ENCODE results near the gene VPS16. TPM values are rescaled to one million over a fixed set of nuclear protein-coding genes. Genes with fewer than 3 reads are reported as not detected.

VPS16 gene
- total RNA-seq, 4 donors from 2014 or later: 26.7 to 44.9 (median 43.4) TPM

GRCh38 chr20:2872459-2873009 is 32.0 kb downstream of the VPS16 start:
- intact Hi-C loops (cut with DNase I): no loop called here
- peak in 1 of 6 experiments; percentile 17 for TF ChIP-seq CTCF (IDR thresholded peaks at IDR 0.05)
- no peak for TF ChIP-seq POLR2A (IDR thresholded peaks at IDR 0.05)
- Histone ChIP-seq H3K27ac (peak overlapping the region in 1 of 3 donors; percentile 21), H3K4me1 (peaks cover 17 to 23% of the 10 kb centered on the region in 2 donors), H3K27me3 (no peaks in the 10 kb centered on the region), H3K36me3 (no peaks in the 10 kb centered on the region), H3K4me3 (replicated peaks in 1 of 3) (peak overlapping the region; percentile 34 to 96 (median 82)), H3K9me3 (no peaks in the 10 kb centered on the region)
- 0 to 1% methylated on average over 4 to 19 of the region's 49 CpGs for WGBS, 2 donors
- peak; percentile 61 to 63 for DNase-seq

GRCh38 chr20:2873010-2873746 is 32.6 kb downstream of the VPS16 start, which contains the start of gene PTPRA:
Gene PTPRA (plus strand): TSS chr20:2873481. CDS start chr20:2964278, 90,797 bp downstream.
- no peaks in the 10 kb centered on the region for H3K9me3 ChIP-seq
- TF ChIP-seq POLR2A (IDR thresholded peaks at IDR 0.05) (peak in 1 of 2 donors; percentile 93), CTCF (IDR thresholded peaks at IDR 0.05) (no peak)
- H3K4me1 ChIP-seq: peaks cover 17 to 23% of the 10 kb centered on the region in 2 donors
- H3K36me3 ChIP-seq: no peaks in the 10 kb centered on the region
- peak; percentile 91 to 92 for DNase-seq
- peak within 1 kb of the TSS; percentile 8 to 57 (median 55) for H3K27ac ChIP-seq
- WGBS, 2 donors: 0% methylated on average over 8 to 15 of the region's 83 CpGs
- no peaks in the 10 kb centered on the region for H3K27me3 ChIP-seq
- H3K4me3 ChIP-seq (replicated peaks in 1 of 3): peak within 1 kb of the TSS; percentile 71 to 96 (median 82)
- intact Hi-C loops (cut with DNase I): no loop called here

- Histone ChIP-seq H3K27ac (peak overlapping the region; percentile 8 to 57 (median 55)), H3K9me3 (no peaks in the 10 kb centered on the region), H3K36me3 (no peaks in the 10 kb centered on the region), H3K27me3 (no peaks in the 10 kb centered on the region), H3K4me1 (peaks cover 17 to 23% of the 10 kb centered on the region in 2 donors), H3K4me3 (replicated peaks in 1 of 3) (peak overlapping the region; percentile 71 to 96 (median 82))
- intact Hi-C loops (cut with DNase I): no loop called here
- peak; percentile 52 to 56 for DNase-seq
- TF ChIP-seq CTCF (IDR thresholded peaks at IDR 0.05): no peak
- TF ChIP-seq POLR2A (IDR thresholded peaks at IDR 0.05): no peak
- WGBS, 2 donors: 0% methylated on average over 13 to 14 of the region's 29 CpGs
Measured at GRCh38 chr20:2873747-2874041, 33.1 kb downstream of the VPS16 start.

- Histone ChIP-seq H3K27ac (peak overlapping the region in 1 of 3 donors; percentile 55), H3K27me3 (no peaks in the 10 kb centered on the region), H3K4me1 (peaks cover 17 to 23% of the 10 kb centered on the region in 2 donors), H3K9me3 (no peaks in the 10 kb centered on the region), H3K36me3 (no peaks in the 10 kb centered on the region), H3K4me3 (replicated peaks in 1 of 3) (peak overlapping the region in 2 of 3 donors; percentile 71 to 82)
- 31 to 36% methylated on average over 7 of the region's 7 CpGs for WGBS, 2 donors
- TF ChIP-seq POLR2A (IDR thresholded peaks at IDR 0.05) (no peak), CTCF (IDR thresholded peaks at IDR 0.05) (no peak)
- DNase-seq: no peak
- intact Hi-C loops (cut with DNase I): no loop called here
Measured at GRCh38 chr20:2874456-2874855, 33.9 kb downstream of the VPS16 start.

GRCh38 chr20:2875690-2876203 is 35.2 kb downstream of the VPS16 start:
- WGBS, 2 donors: 85 to 93% methylated on average over 5 of the region's 5 CpGs
- no peak for DNase-seq
- intact Hi-C loops (cut with DNase I): no loop called here

More at GRCh38 chr20:2875690-2876203, 35.2 kb downstream of the VPS16 start:
- H3K4me1 ChIP-seq: peaks cover 17 to 23% of the 10 kb centered on the region in 2 donors
- H3K4me3 ChIP-seq (replicated peaks in 1 of 3): no peak overlapping the region
- no peak for TF ChIP-seq POLR2A (IDR thresholded peaks at IDR 0.05)
- TF ChIP-seq CTCF (IDR thresholded peaks at IDR 0.05): no peak
- no peaks in the 10 kb centered on the region for H3K27me3 ChIP-seq
- no peaks in the 10 kb centered on the region for H3K36me3 ChIP-seq
- H3K27ac ChIP-seq: no peak overlapping the region
- no peaks in the 10 kb centered on the region for H3K9me3 ChIP-seq
